ENCODE data around the gene HEMGN. TPM values are rescaled to one million over a fixed set of nuclear protein-coding genes. Genes with fewer than 3 reads are reported as not detected.
A peak's percentile ranks its signal among the peaks of the same experiment; 100 is the strongest.

Gene HEMGN
- total and polyA plus RNA-seq, 2 of the 13 experiments (the other 11 are each of a cell fraction or from before 2014, with no cell fraction given): not detected

GRCh38 chr9:97982683-97983588 is 45.0 kb upstream of the HEMGN start, which contains the start of gene ANP32B (continued):
- TF ChIP-seq MTF2 (CRISPR knock-in tag; IDR thresholded peaks at IDR 0.05; ENCODE audit: borderline replicate concordance) (0 out of 2 replicates have a peak, but pooled peaks have one; percentile 39), HMGXB3 (CRISPR knock-in tag; IDR thresholded peaks at IDR 0.05; ENCODE audit: borderline replicate concordance) (no peak), SYNCRIP (IDR thresholded peaks at IDR 0.05; ENCODE audit: insufficient read depth, low read depth, low read length) (no peak), ZFP90 (CRISPR knock-in tag; IDR thresholded peaks at IDR 0.05; ENCODE audit: borderline replicate concordance) (0 out of 2 replicates have a peak, but pooled peaks have one; percentile 15), ZNF577 (CRISPR knock-in tag; IDR thresholded peaks at IDR 0.05; ENCODE audit: borderline replicate concordance, low read depth) (no peak), ZSCAN25 (CRISPR knock-in tag; IDR thresholded peaks at IDR 0.05) (no peak; the same call in 1 of the 2 replicates), ZNF484 (CRISPR knock-in tag; IDR thresholded peaks at IDR 0.05; ENCODE audit: borderline replicate concordance, low read depth) (0 out of 2 replicates have a peak, but pooled peaks have one; percentile 33), DPF2 (CRISPR knock-in tag; IDR thresholded peaks at IDR 0.05; ENCODE audit: borderline replicate concordance, low read depth) (no peak), MED8 (CRISPR knock-in tag; IDR thresholded peaks at IDR 0.05; ENCODE audit: insufficient replicate concordance) (peak; percentile 64), CBX5 (CRISPR knock-in tag; IDR thresholded peaks at IDR 0.05; ENCODE audit: borderline replicate concordance) (peak; percentile 73), ZNF317 (CRISPR knock-in tag; IDR thresholded peaks at IDR 0.05) (no peak), ZNF142 (CRISPR knock-in tag; IDR thresholded peaks at IDR 0.05) (peak; percentile 71; the same call in 1 of the 2 replicates), ZNF281 (CRISPR knock-in tag; IDR thresholded peaks at IDR 0.05; ENCODE audit: borderline replicate concordance) (peak; percentile 64; the same call in 1 of the 2 replicates), HDAC2 (CRISPR knock-in tag; IDR thresholded peaks at IDR 0.05) (peak; percentile 40; the same call in 1 of the 2 replicates)
